DND-41 (cell line): ENCODE measurements around the gene URB1.
"Not testable (repeated sequence)": the region's sequence is repeated elsewhere in the genome, so short reads cannot be mapped to it uniquely, and the experiment has no call there.

Source experiments
- ATAC-seq: fragments of 200-7000 bp; cut with Tn5 transposase; 3 replicates; pipeline ENCODE4 v1.9.1; 2021; ENCODE audit warnings: low read depth; ENCODE audit not compliant: insufficient read depth
- DNase-seq: peaks from one replicate; pipeline ENCODE4 v3.0.0-alpha.2; 2020
- H2AFZ ChIP-seq: 2 replicates; pipeline ENCODE4 v1.6.0; 2012; ENCODE audit warnings: low read depth, low read length
- H3K27ac ChIP-seq: 2 replicates; pipeline ENCODE4 v1.5.1; 2012; ENCODE audit warnings: low read length, inconsistent platforms
- H3K27me3 ChIP-seq: fragments of 200-600 bp; sonication (generic); 2 replicates; pipeline ENCODE4 v1.6.0; 2012; ENCODE audit warnings: low read length, mild to moderate bottlenecking, inconsistent platforms; ENCODE audit not compliant: insufficient read depth, poor library complexity
- H3K36me3 ChIP-seq: 2 replicates; pipeline ENCODE4 v1.5.1; 2012; ENCODE audit warnings: low read length, inconsistent platforms; ENCODE audit not compliant: insufficient read depth
- H3K4me1 ChIP-seq: 2 replicates; pipeline ENCODE4 v1.5.1; 2012; ENCODE audit warnings: mild to moderate bottlenecking, low read length; ENCODE audit not compliant: insufficient read depth
- H3K4me2 ChIP-seq: 2 replicates; pipeline ENCODE4 v1.6.0; 2012; ENCODE audit warnings: mild to moderate bottlenecking, moderate library complexity, low read length, inconsistent platforms; ENCODE audit not compliant: insufficient read depth
- H3K4me3 ChIP-seq, 2 experiments: fragments of 200-600 bp in 1 of 2; shearing (Covaris generic) in 1 of 2; 2 replicates each; pipeline ENCODE4 v1.5.1; 2012 to 2016; ENCODE audit warnings: inconsistent platforms in 2 of 2, low read length in 2 of 2, mild to moderate bottlenecking in 2 of 2, low read depth in 1 of 2, moderate library complexity in 1 of 2
- H3K79me2 ChIP-seq: 2 replicates; pipeline ENCODE4 v1.6.0; 2012; ENCODE audit warnings: low read length, inconsistent platforms; ENCODE audit not compliant: insufficient read depth
- H3K9ac ChIP-seq: 2 replicates; pipeline ENCODE4 v1.6.0; 2012; ENCODE audit warnings: low read depth, mild to moderate bottlenecking, inconsistent platforms, low read length, moderate library complexity
- H3K9me3 ChIP-seq: 2 replicates; pipeline ENCODE4 v1.5.1; 2012; ENCODE audit warnings: low read length, moderate library complexity, mild to moderate bottlenecking, inconsistent platforms; ENCODE audit not compliant: insufficient read depth, severe bottlenecking
- H4K20me1 ChIP-seq: 2 replicates; pipeline ENCODE4 v1.6.0; 2012; ENCODE audit warnings: low read length; ENCODE audit not compliant: insufficient read depth
- CTCF ChIP-seq: IDR thresholded peaks from 2 replicates; pipeline ENCODE4 v1.5.1; 2012; ENCODE audit warnings: borderline replicate concordance, low read length, moderate library complexity, mild to moderate bottlenecking; ENCODE audit not compliant: poor library complexity, severe bottlenecking; ENCODE audit errors: extremely low read depth
- EZH2 ChIP-seq: IDR thresholded peaks from 3 replicates; pipeline ENCODE4 v1.6.1; 2012; ENCODE audit warnings: borderline replicate concordance, low read depth, mild to moderate bottlenecking, moderate library complexity, low read length, inconsistent platforms; ENCODE audit not compliant: severe bottlenecking

The URB1 gene

GRCh38 chr21:32370998-32371766 lies 21.6 kb downstream of the URB1 start:
- Histone ChIP-seq H3K4me3 (no peak overlapping the region), H3K9me3 (no peaks in the 10 kb centered on the region), H3K4me2 (no peak overlapping the region), H4K20me1 (no peaks in the 10 kb centered on the region; the same call in 1 of the 2 replicates), H2AFZ (no peak overlapping the region), H3K36me3 (peaks cover 83% of the 10 kb centered on the region), H3K9ac (no peak overlapping the region), H3K79me2 (no peaks in the 10 kb centered on the region), H3K27ac (no peak overlapping the region), H3K27me3 (no peaks in the 10 kb centered on the region), H3K4me1 (no peaks in the 10 kb centered on the region)
- TF ChIP-seq EZH2, result no peak
- TF ChIP-seq CTCF, result no peak
- DNase-seq (no peak), ATAC-seq (no peak)

- ATAC-seq, DNase-seq, H3K4me3 ChIP-seq, H3K27ac ChIP-seq, H3K27me3 ChIP-seq, H3K9me3 ChIP-seq, H3K4me2 ChIP-seq, H3K4me1 ChIP-seq, H2AFZ ChIP-seq, H3K9ac ChIP-seq, H4K20me1 ChIP-seq, H3K79me2 ChIP-seq: not testable (repeated sequence)
- peaks cover 92% of the 10 kb centered on the region for H3K36me3 ChIP-seq
Measured at GRCh38 chr21:32368961-32369360, 23.9 kb downstream of the URB1 start.

GRCh38 chr21:32368386-32368785 lies 24.4 kb downstream of the URB1 start:
- Histone ChIP-seq H3K9ac (no peak overlapping the region), H3K36me3 (peaks cover 95% of the 10 kb centered on the region), H4K20me1 (no peaks in the 10 kb centered on the region; the same call in 1 of the 2 replicates), H2AFZ (no peak overlapping the region), H3K27ac (no peak overlapping the region), H3K4me3 (no peak overlapping the region), H3K79me2 (no peaks in the 10 kb centered on the region), H3K9me3 (no peaks in the 10 kb centered on the region), H3K4me2 (no peak overlapping the region), H3K27me3 (no peaks in the 10 kb centered on the region), H3K4me1 (no peaks in the 10 kb centered on the region)
- ATAC-seq (no peak), DNase-seq (no peak)
- TF ChIP-seq EZH2 (no peak), CTCF (no peak)

GRCh38 chr21:32367158-32367557 lies 25.7 kb downstream of the URB1 start:
- TF ChIP-seq EZH2 (no peak), CTCF (no peak)
- Histone ChIP-seq H3K36me3 (peaks cover 97% of the 10 kb centered on the region), H3K27ac (no peak overlapping the region)

More at GRCh38 chr21:32367158-32367557, 25.7 kb downstream of the URB1 start:
- ATAC-seq, result no peak
- Histone ChIP-seq H3K4me3 (no peak overlapping the region), H4K20me1 (no peaks in the 10 kb centered on the region; the same call in 1 of the 2 replicates), H3K4me2 (no peak overlapping the region), H3K27me3 (no peaks in the 10 kb centered on the region), H2AFZ (no peak overlapping the region), H3K9me3 (no peaks in the 10 kb centered on the region), H3K4me1 (no peaks in the 10 kb centered on the region), H3K79me2 (no peaks in the 10 kb centered on the region), H3K9ac (no peak overlapping the region)
- no peak for DNase-seq
